GM21526 (cell line): Measurements from ENCODE around the gene OAS2.

Experiments
- ATAC-seq: cut with Tn5 transposase; IDR thresholded peaks from one replicate; pipeline ENCODE4 v1.9.1; 2021; ENCODE audit warnings: moderate library complexity; ENCODE audit not compliant: unreplicated experiment, low FRiP score

Gene OAS2, protein sequence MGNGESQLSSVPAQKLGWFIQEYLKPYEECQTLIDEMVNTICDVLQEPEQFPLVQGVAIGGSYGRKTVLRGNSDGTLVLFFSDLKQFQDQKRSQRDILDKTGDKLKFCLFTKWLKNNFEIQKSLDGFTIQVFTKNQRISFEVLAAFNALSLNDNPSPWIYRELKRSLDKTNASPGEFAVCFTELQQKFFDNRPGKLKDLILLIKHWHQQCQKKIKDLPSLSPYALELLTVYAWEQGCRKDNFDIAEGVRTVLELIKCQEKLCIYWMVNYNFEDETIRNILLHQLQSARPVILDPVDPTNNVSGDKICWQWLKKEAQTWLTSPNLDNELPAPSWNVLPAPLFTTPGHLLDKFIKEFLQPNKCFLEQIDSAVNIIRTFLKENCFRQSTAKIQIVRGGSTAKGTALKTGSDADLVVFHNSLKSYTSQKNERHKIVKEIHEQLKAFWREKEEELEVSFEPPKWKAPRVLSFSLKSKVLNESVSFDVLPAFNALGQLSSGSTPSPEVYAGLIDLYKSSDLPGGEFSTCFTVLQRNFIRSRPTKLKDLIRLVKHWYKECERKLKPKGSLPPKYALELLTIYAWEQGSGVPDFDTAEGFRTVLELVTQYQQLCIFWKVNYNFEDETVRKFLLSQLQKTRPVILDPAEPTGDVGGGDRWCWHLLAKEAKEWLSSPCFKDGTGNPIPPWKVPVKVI

DNA sequence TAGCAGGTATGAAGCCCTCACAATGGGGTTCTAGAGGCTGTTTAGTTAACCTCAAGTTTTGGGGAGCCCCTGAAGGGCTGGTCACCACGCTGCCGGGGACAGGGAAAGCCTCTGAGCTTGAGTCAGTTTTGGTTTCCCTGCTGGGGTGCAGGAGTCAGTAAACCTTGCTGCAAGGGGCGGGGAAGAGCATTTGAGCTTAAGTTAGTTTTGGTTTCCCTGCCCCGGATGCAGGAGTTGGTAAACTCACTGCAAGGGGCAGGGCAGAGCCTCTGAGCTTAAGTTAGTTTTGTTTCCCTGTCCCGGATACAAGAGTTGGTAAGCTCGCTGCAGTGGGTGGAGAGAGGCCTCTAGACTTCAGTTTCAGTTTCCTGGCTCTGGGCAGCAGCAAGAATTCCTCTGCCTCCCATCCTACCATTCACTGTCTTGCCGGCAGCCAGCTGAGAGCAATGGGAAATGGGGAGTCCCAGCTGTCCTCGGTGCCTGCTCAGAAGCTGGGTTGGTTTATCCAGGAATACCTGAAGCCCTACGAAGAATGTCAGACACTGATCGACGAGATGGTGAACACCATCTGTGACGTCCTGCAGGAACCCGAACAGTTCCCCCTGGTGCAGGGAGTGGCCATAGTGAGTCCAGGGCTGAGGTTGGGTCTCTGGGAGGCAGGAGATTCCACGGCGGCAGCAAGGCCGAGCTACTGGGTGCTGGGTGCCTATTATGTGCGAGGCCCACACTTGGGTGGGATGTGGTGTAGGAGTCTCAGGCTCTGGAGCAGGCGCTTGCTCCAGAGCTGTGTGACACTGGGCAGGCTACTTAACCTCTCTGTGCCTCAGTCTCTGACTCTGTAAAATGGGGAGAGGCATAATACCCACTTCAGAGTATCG is at the start of gene OAS2:
OAS2 (plus strand) TSS at position 357 of the 878 bp plus-strand sequence; CDS start at position 447, 90 bp downstream.
- ATAC-seq: peak; percentile 86

DNA sequence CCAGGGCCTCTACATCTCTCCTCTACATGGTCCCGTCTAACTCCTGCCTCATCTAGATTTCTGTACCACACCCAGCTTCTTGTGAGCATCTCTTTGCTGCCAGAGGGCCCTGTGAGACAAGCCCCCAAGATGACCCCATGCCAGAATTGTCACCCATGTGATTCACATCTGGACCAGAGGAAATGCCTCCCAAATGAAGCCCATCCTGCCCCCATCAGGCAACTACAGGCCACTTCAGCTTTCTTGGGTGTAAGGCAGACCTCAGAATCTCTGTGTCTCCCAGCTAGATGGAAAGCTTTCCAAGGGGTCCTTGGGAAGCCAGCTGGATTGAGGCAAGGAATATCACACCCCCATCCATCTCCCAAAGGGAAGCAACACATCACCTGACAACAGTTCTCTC is 49.3 kb upstream of the OAS2 start:
- ATAC-seq: no peak

DNA sequence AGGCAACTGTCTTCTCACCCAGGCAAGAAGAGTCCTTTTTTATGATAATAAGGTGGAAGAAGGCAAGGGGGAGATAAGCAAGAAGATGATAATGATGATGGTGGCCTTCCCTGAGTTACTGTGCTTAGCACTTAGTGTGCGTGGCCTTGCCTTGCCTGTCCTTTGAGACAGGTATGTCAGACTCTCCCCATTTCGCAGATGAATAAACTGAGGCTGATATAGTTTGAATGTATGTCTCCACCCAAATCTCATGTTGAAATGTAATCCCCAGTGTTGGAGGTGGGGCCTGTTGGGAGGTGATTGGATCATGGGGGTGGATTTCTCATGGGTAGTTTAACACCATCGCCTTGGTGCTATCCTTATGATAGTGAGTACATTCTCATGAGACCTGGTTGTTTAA is 48.6 kb upstream of the OAS2 start:
- ATAC-seq: no peak

DNA sequence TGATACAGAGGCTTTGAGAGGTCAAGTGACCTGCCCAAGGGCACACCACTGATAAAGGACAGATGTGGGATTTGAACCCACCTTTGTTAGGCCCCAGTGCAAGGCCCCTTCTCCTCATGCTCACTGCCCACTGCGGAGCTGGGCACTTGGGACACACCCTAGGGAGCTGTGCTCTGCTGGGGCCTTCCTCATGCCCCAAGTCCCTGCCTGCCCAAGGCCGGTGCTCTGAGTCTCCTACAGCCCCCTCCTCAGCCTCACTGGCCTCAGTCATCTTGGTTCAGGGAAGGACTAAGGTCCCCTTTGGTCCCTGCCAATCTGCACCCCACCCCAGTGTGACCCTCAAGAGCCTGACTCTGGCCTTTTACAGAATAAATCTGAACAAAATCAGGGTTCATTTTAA is 48.0 kb upstream of the OAS2 start:
- ATAC-seq: no peak

DNA sequence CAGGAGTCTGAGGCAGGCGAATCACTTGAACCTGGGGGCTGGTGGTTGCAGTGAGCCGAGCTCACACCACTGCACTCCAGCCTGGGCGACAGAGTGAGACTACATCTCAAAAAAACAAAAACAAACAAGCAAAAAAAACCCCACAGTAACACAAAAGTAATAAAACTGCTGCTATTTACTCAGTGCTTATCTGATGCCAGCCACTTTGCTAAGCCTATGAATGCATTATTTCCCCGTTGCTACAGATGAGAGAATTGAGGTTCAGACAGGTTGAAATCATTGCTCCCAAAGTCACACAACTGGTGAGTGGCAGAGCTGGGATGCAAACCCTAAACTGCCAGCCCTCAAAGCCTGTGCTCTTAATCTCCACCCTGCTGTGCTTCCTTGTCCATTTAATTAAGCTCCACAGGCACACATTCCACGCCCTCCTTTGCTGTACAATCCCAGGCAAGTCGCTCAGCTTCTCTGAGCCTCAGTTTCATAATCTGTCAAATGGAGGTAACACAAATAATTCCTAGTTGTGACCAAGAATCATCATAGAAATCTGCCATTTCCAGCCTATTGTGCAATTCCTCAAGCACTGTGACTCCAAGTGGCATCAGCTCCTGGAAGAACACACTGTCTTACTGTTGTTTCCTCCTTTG is 45.7 kb upstream of the OAS2 start:
- ATAC-seq: no peak

DNA sequence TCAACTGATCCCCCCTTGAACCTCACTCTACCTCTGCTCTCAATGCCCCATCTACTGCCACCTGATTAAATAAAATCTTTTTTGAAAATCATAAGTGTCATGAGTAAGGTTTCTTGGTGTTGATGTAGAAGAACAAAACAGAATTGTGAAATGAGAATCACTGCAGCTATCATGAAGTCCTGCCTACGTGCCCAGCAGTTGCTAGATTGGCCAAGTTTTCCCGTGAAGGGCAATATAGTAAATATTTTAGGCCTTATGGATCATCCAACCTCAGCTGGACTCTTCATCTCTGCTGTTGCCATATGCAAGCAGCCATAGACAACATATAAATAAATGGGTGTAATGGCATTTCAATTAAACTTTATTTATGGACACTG is 45.2 kb upstream of the OAS2 start:
- ATAC-seq: no peak

DNA sequence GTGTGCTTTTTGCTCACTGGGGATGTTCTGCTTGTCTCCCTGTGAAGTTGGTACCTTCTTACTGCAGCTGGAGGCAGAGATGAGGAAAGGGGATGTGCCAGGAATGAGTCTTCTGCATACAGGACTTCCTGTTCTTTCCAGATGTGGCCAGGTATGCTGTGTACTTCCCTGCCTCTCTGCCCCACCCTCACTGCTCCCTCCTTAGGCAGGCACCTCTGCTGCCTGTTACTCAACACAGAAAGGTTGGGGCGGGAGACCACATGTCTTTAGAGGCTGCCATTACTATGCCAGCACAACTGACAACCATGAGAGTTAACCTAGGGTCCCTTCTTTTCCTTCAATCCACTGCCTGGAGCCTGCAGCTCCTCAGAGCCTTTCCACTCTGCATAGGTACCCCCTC is 42.1 kb upstream of the OAS2 start:
- no peak for ATAC-seq

DNA sequence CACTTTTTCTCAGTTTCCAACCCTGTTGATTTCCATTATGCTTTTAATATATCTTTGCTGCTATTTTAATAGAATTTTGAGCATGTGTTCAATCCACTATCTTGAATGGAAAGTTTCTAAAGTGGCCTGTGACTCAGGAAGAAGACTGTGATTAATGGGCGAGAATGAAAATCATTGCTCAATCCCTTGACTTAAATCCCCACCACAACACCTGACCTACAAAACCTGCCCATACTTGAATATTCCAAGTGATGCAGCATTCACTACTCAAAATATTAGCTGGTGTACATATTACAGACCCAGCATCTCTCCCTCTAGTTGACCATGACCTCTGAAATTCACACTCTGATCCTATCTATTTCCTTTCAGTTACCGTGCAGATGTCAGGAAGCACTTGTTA is 41.4 kb upstream of the OAS2 start:
- ATAC-seq: no peak

DNA sequence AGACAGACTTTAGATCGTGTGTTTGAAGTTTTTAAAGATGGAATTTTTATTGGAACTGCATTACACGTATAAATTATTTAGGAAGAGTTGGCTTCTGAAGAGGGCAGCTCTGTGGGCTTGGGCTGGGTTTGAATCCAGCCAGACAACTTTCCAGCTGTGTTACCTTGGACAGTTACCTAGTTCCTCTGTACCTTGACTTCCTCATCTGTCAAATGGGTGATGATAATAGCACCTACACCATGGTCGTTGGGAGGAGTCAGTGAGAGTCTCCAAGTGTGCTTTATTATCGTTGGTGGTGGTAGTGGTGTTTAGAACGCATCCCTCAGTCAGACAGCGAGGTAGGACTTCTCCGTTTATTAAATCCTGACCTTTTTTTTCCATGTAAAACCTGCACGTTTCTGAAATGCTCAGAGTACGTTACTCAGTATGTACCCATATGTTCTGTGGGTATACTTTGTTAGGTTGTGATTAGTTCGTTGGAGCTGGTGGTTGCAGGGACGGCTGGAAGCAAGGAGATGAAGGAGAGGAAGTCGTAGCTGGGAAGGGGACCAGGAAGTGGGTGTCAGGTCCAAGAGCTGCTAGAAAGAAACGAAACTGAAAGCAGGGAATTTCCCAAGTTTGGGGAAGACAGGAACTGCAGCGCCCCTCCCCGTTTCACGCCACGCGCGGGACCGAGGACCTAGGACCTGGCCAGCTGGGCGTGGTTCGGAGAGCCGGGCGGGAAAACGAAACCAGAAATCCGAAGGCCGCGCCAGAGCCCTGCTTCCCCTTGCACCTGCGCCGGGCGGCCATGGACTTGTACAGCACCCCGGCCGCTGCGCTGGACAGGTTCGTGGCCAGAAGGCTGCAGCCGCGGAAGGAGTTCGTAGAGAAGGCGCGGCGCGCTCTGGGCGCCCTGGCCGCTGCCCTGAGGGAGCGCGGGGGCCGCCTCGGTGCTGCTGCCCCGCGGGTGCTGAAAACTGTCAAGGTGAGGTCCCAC is 40.3 kb upstream of the OAS2 start, which contains the start of gene OAS3:
OAS3 (plus strand) TSS at position 734 of the 979 bp plus-strand sequence; CDS start at position 791, 57 bp downstream.
- ATAC-seq: no peak

DNA sequence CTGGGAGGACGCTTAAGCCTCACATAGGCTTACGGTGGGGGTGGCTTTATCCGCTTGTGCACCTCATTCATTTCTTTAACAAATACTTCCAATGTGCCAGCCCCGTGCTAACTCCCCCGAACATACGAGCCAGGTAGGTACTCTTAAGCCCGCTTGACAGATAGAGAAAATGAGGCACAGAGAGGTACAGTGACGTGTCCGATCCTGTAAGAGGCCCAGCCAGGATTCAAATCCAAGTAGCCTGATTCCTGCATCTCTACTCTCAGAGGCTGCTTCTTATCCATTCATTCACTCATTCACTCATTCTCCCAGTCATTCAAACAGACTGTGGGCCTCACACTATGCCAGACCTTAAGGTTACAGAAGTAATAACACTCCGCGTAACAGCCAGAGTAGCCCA is 39.6 kb upstream of the OAS2 start:
- ATAC-seq: no peak

DNA sequence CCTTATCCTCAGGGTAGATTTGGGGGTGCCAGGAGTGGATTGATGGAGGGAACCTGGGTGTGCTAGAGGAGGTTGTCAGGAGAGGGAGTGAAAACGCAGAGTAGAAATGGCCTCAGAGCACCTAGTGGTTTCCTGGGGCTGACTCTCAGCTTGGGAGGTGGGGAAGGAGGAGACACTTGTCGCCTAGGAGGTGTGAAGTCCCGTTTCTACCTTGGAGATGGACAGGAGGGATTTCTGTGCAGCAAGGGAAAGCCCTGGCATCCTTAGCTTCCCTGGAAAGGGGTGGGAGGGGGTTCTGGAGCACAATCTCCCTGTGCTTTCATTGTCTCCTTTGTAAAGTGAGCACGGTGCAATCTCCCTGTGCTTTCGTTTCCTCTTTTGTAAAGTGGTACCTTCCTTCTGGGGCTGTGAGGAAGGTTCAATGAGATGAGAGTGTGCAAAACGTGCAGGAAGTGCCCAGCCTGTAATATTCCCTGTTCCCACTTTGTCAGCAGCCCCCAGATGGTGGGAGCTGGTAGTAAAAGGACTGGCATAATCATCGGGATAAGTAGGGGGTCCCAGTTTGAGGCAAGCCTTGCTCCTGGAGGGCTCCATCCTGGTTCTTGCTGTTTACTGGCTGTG is 38.4 kb upstream of the OAS2 start:
- ATAC-seq: peak; percentile 60

DNA sequence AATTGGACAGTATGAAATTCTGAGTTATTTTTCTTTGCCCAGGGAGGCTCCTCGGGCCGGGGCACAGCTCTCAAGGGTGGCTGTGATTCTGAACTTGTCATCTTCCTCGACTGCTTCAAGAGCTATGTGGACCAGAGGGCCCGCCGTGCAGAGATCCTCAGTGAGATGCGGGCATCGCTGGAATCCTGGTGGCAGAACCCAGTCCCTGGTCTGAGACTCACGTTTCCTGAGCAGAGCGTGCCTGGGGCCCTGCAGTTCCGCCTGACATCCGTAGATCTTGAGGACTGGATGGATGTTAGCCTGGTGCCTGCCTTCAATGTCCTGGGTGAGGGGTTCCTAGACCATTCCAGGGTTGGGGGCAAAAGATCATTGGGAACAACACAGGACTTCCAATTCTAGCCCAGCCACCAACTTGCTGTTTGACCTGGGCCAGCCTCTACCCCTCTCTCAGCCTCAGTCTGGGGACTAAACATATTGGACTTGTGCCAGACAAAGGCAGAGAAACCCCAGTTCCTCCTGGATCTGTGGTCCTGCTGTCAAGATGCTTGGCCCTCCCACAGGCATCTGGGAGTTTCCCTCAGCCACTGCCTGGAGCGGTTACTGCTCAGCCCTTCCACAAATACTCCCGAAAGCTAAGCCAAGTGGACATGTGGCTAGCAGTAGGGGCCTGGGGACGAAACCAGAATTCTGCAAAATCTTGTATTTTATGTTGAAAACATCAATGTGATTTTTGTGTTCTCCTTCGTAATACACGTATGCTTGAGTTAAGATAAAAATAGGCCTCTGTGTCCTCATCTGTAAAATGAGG is 36.6 kb upstream of the OAS2 start:
- no peak for ATAC-seq

DNA sequence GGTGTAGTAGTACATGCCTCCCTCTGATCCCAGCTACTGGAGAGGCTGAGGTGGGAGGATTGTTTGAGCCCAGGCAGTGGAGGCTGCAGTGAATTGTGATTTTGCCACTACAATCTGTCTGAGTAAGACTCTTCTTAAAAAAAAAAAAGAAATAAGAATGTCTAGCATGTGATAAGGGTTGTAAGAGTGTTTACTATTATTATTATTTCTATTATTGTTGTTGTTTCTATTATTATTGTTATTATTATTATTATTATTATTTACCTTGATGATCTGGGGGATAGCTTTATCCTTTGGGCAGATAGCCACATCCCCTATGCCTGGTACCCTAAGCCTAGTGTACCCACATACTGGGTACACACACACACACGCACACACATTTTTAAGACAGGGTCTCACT is 35.7 kb upstream of the OAS2 start:
- ATAC-seq: no peak

DNA sequence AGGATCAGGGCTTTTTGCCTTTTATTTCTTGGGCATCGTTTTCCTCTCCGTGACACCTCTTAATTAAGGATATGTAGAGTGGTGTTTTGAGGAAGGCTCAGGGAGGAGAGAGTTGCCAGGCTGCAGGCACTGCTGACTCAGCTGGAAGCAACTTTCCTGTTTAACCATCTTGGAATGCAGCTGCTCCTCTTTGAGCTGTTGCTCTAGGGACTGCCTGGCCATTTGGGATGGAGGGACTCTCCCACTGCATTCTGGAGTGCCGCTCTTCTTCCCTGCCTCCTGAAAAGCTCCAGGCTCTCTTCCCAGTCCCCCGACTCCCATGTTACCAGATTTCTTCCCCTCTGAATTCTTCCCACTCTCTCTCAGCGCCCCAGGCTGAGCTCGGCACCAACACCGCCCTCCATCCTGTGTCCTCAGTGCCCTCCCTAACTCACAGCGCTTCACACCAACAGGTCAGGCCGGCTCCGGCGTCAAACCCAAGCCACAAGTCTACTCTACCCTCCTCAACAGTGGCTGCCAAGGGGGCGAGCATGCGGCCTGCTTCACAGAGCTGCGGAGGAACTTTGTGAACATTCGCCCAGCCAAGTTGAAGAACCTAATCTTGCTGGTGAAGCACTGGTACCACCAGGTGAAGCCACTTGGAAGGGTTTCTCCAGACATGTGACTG is 34.2 kb upstream of the OAS2 start:
- no peak for ATAC-seq

DNA sequence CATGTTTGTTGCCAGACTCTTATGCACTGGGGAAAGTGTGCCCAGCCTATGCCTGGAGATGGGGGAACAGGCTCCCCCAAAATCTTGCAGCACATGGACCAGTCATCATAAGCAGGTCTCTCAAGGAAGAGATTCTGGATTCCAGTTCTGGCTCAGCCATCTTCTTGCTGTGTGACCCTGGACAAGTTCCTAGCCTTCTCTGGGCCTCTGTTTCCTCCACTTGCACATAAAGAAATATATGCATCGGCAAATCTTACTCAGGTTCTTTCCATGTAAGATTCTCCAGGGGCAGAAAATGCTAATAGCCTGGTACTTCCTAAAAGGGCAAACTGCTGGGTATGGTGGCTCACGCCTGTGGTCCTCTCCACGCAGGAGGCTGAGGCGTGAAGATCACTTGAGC is 32.8 kb upstream of the OAS2 start:
- no peak for ATAC-seq

DNA sequence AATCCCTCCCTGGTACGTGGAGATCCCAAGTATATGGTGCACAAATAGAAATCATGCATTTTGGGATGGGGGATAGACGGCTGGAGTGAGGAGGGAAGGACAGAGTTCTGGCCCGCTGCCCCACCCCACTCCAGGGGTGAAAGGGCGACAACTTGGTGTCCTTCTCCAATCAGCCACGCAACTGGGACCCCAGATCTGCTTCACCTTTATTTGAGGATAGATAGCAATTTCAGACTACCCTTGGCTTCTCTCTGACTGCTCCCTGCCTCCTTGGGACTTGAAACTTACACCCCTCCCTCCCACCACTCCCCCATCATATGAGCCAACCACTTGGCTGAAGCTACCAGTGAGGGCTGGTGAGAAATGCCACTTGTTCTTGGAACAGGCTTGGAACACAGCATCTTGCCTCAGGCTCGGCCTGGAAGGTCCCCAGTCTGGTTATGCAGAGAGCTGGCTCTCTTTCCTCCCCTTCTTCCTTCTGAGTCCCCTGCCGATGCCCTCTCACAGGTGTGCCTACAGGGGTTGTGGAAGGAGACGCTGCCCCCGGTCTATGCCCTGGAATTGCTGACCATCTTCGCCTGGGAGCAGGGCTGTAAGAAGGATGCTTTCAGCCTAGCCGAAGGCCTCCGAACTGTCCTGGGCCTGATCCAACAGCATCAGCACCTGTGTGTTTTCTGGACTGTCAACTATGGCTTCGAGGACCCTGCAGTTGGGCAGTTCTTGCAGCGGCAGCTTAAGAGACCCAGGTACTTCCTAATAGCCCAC is 31.9 kb upstream of the OAS2 start:
- ATAC-seq: no peak

DNA sequence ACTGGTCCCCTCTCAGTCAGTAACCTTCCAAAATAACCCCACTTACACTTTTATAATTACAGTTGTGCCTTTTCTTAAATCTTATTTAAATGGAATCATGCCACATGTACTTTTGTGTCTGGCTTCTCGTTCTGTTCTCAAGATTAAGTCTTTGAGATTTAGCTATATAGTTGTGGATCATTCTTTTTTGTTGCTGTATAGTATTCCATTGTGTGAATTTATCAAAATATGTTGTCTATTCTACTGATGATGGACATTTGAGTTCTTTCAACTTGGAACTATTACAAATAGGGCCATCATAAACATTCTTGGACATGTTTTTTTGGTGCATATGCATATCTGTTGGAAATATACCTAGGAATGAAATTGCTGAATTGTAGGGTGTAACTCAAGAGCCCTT is 31.0 kb upstream of the OAS2 start:
- no peak for ATAC-seq
